Adrenal gland (tissue), 5 donors: ENCODE data around the gene TPRG1.

Source experiments
- CTCF ChIP-seq, 6 experiments: fragments of 450-650 bp in 4 of 6; fragments of 200-600 bp in 2 of 6; sonication (generic) in 1 of 6; IDR thresholded peaks; 1 replicate in 5 of 6; 2 replicates in 1 of 6; pipeline versions ENCODE4 v1.5.1 to v1.8.0; 2016 to 2021; ENCODE audit warnings: antibody characterized with exemption in 6 of 6, mild to moderate bottlenecking in 2 of 6, moderate library complexity in 1 of 6
- POLR2A ChIP-seq, 2 donors: fragments of 450-650 bp; IDR thresholded peaks; one replicate each; pipeline ENCODE4 v1.6.1; 2017; ENCODE audit warnings: antibody characterized with exemption in 2 of 2, mild to moderate bottlenecking in 2 of 2, moderate library complexity in 1 of 2
- donor health status: DM: no; HTN: no; CAD: no.

- no peak for TF ChIP-seq CTCF (IDR thresholded peaks at IDR 0.05)
- TF ChIP-seq POLR2A (IDR thresholded peaks at IDR 0.05): no peak
Observed at GRCh38 chr3:189149203-189149602, 22.6 kb upstream of the TPRG1 start.
